IPS-18a (cell line): ENCODE measurements around the gene MX2.
"Not testable (repeated sequence)": the region's sequence is repeated elsewhere in the genome, so short reads cannot be mapped to it uniquely, and the experiment has no call there.

Experiments used
- H3K27ac ChIP-seq: one replicate; pipeline ENCODE4 v1.5.1; 2013; ENCODE audit warnings: low read length
- H3K27me3 ChIP-seq: one replicate; pipeline ENCODE4 v1.6.1; 2013; ENCODE audit warnings: mild to moderate bottlenecking, low read length; ENCODE audit not compliant: control insufficient read depth, insufficient read depth
- H3K36me3 ChIP-seq: one replicate; pipeline ENCODE4 v1.6.1; 2013; ENCODE audit warnings: low read depth, low read length; ENCODE audit not compliant: control insufficient read depth
- H3K4me1 ChIP-seq: one replicate; pipeline ENCODE4 v1.6.1; 2013; ENCODE audit warnings: low read depth, low read length; ENCODE audit not compliant: control insufficient read depth
- H3K4me3 ChIP-seq: one replicate; pipeline ENCODE4 v1.5.1; 2013; ENCODE audit warnings: low read length
- H3K9ac ChIP-seq: one replicate; pipeline ENCODE4 v1.6.1; 2013; ENCODE audit warnings: mild to moderate bottlenecking, low read length, moderate library complexity
- H3K9me3 ChIP-seq: one replicate; pipeline ENCODE4 v1.6.1; 2013; ENCODE audit warnings: low read depth, low read length; ENCODE audit not compliant: control insufficient read depth

Gene MX2

GRCh38 chr21:41411449-41412089 is 49.7 kb downstream of the MX2 start:
- H3K27ac ChIP-seq = no peak overlapping the region
- no peaks in the 10 kb centered on the region for H3K36me3 ChIP-seq
- H3K27me3 ChIP-seq = no peaks in the 10 kb centered on the region
- H3K4me3 ChIP-seq = no peak overlapping the region
- no peak overlapping the region for H3K9ac ChIP-seq
- H3K9me3 ChIP-seq = no peaks in the 10 kb centered on the region
- peaks cover 3% of the 10 kb centered on the region for H3K4me1 ChIP-seq

- not testable (repeated sequence) for H3K9me3 ChIP-seq, H3K4me3 ChIP-seq, H3K36me3 ChIP-seq, H3K27ac ChIP-seq, H3K9ac ChIP-seq, H3K4me1 ChIP-seq, H3K27me3 ChIP-seq
These were observed 55.7 kb downstream of the MX2 start for GRCh38 chr21:41417505-41417904.

DNA sequence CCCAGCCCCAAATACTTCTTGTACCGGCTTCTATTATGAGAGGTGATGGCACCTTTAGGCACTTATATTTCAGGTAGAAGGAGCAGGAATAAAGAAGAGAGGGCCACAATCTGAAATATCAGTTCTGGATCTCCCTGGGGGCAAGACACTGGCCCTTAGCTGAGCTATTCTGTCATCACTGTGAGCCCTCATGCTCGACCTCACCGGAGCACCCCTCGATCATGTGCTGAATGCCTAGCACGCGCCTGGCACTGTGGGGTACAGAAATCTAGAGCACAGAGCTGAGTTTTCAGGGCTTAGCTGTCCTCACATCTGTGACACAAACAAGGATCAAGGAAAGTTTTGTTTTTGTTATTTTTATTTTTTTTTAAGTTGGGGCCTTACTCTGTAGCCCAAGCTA is 56.6 kb downstream of the MX2 start:
- Histone ChIP-seq H3K9me3 (no peaks in the 10 kb centered on the region), H3K36me3 (no peaks in the 10 kb centered on the region), H3K27me3 (peaks cover 11% of the 10 kb centered on the region), H3K27ac (no peak overlapping the region), H3K9ac (no peak overlapping the region), H3K4me1 (peaks cover 7% of the 10 kb centered on the region), H3K4me3 (no peak overlapping the region)

GRCh38 chr21:41418956-41419680 is 57.3 kb downstream of the MX2 start:
- Histone ChIP-seq H3K4me3 (no peak overlapping the region), H3K4me1 (peaks cover 7% of the 10 kb centered on the region), H3K36me3 (no peaks in the 10 kb centered on the region), H3K9me3 (no peaks in the 10 kb centered on the region), H3K27ac (no peak overlapping the region), H3K27me3 (peaks cover 14% of the 10 kb centered on the region), H3K9ac (no peak overlapping the region)

GRCh38 chr21:41419921-41420862 is 58.4 kb downstream of the MX2 start:
- Histone ChIP-seq H3K4me1 (peaks cover 7% of the 10 kb centered on the region), H3K27me3 (peaks cover 25% of the 10 kb centered on the region), H3K4me3 (peak overlapping the region; percentile 66), H3K36me3 (no peaks in the 10 kb centered on the region), H3K9me3 (no peaks in the 10 kb centered on the region), H3K27ac (no peak overlapping the region), H3K9ac (peak overlapping the region; percentile 36)

DNA sequence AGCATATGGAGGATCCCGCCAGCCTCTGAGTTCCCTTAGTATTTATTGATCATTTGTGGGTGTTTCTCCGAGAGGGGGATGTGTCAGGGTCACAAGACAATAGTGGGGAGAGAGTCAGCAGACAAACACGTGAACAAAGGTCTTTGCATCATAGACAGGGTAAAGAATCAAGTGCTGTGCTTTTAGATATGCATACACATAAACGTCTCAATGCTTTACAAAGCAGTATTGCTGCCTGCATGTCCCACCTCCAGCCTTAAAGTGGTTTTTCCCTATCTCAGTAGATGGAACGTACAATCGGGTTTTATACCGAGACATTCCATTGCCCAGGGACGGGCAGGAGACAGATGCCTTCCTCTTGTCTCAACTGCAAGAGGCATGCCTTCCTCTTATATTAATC is 59.2 kb downstream of the MX2 start:
- H3K9ac ChIP-seq, H3K9me3 ChIP-seq, H3K36me3 ChIP-seq, H3K4me1 ChIP-seq, H3K27ac ChIP-seq: not testable (repeated sequence)
- H3K27me3 ChIP-seq = peaks cover 33% of the 10 kb centered on the region
- H3K4me3 ChIP-seq = peak overlapping the region; percentile 66

DNA sequence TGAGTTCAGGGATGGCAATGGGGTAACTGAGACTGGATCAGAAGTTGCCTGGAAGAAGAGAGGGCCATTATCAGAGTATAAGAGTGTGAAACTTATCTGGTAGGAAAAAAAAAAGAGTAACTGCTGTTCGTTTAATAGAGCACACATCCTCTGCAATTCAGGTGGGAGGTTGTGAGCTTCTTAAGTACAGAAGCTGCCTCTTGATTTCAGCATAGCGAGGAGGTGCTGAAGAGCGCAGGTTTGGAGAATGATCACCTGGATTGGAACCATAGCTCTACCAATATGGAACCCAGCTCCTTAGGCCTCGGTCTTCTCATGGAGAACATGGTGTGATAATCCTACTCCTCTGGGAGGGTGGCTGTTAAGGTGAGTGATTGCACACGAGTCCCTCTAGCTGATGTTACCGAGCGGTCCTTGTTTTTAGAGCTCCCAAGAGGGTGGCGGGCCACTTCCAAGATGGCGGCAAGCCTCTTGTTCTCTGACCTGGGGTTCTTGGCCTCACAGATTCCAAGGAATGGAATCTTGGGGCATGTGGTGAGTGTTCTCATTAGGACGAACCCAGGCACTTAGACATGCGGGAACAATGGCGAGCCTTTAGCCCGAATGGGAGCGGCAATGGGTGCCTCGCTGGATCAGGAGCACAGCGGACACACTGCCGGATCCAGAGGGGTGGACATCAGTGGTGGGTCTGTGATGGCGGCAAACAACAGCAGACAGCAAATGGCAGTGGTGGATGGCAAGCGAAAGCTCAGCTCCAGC is 60.9 kb downstream of the MX2 start:
- Histone ChIP-seq H3K27ac (no peak overlapping the region), H3K4me1 (peaks cover 12% of the 10 kb centered on the region), H3K36me3 (no peaks in the 10 kb centered on the region), H3K9me3 (no peaks in the 10 kb centered on the region), H3K4me3 (no peak overlapping the region), H3K27me3 (peaks cover 50% of the 10 kb centered on the region), H3K9ac (no peak overlapping the region)

DNA sequence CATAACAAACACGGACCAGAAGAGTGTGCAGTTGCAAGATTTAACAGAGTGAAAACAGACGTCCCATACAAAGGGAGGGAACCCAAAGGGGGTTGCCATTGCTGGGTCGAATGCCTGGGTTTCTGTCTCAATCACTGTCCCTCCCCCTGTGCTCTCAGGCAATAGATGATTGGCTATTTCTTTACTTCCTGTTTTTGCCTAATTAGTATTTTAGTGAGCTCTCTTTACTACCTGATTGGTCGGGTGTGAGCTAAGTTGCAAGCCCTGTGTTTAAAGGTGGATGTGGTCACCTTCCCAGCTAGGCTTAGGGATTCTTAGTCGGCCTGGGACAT is 61.4 kb downstream of the MX2 start:
- peaks cover 12% of the 10 kb centered on the region for H3K4me1 ChIP-seq
- not testable (repeated sequence) for H3K36me3 ChIP-seq, H3K9me3 ChIP-seq, H3K4me3 ChIP-seq, H3K27ac ChIP-seq, H3K9ac ChIP-seq
- peaks cover 56% of the 10 kb centered on the region for H3K27me3 ChIP-seq

DNA sequence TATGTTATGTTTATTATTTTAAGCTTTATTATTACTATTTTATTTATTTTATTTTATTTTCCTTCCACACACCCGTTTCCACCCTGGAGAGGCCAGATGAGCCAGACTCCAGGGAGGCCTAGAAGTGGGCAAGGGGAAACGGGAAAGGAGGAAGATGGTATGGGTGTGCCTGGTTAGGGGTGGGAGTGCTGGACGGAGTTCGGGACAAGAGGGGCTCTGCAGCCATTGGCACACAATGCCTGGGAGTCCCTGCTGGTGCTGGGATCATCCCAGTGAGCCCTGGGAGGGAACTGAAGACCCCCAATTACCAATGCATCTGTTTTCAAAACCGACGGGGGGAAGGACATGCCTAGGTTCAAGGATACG is 63.7 kb downstream of the MX2 start:
- Histone ChIP-seq H3K27ac (no peak overlapping the region), H3K27me3 (peaks cover 55% of the 10 kb centered on the region), H3K9ac (no peak overlapping the region), H3K36me3 (no peaks in the 10 kb centered on the region), H3K4me3 (peak overlapping the region; percentile 64), H3K4me1 (peaks cover 5% of the 10 kb centered on the region), H3K9me3 (no peaks in the 10 kb centered on the region)

GRCh38 chr21:41425954-41426675 is 64.3 kb downstream of the MX2 start, which contains the start of gene MX1:
Gene MX1 (plus strand): TSS chr21:41426239. CDS start chr21:41432071, 5,832 bp downstream.
- Histone ChIP-seq H3K4me3 (peak within 1 kb of the TSS; percentile 64), H3K27ac (no peak within 1 kb of the TSS), H3K36me3 (no peaks in the 10 kb centered on the region), H3K27me3 (peaks cover 55% of the 10 kb centered on the region), H3K9ac (no peak within 1 kb of the TSS), H3K4me1 (peaks cover 5% of the 10 kb centered on the region), H3K9me3 (no peaks in the 10 kb centered on the region)
